ENCODE data around the gene GALK1.
"Not testable (repeated sequence)": the region's sequence is repeated elsewhere in the genome, so short reads cannot be mapped to it uniquely, and the experiment has no call there.

Gene GALK1

DNA sequence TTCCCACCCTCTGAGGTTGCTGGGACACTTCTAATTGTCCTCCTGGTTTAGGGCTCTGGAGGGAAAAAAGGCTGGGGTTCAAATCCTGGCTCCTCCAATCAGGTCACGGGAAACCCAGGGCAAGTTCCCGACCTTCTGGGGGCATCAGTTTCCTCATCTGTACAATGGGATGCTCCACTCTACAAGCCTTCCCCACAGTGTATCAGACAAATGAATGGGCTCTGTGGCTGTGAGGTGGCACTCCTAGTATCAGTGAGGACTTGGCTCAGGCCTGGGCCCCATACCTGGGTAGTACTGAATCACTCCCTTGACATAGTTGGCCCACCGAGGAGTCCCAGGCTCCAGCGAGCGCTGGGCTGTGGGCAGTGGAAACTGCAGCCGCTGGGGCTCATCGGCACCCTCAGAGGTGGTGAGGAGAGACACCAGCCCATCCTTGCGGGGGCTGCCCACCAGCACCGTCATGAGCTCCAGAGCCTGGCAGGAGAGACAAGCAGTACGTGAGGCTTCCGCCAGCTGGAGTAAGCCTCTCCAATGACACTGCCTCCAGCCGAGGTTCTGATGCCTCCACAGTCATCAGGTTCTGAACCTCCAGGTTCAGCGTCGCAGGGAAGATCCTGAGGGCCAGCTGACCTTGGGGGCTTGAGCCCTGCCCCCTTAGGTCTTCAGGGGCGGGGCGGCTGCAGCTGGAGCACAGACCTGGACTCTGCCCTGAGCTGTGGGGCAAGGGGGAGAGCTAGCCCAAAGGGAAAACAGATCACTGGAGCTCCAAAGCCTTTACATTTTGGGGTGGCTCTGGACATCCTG, 1.2 kb downstream of the GALK1 start:
- DNase-seq: no peak

DNA sequence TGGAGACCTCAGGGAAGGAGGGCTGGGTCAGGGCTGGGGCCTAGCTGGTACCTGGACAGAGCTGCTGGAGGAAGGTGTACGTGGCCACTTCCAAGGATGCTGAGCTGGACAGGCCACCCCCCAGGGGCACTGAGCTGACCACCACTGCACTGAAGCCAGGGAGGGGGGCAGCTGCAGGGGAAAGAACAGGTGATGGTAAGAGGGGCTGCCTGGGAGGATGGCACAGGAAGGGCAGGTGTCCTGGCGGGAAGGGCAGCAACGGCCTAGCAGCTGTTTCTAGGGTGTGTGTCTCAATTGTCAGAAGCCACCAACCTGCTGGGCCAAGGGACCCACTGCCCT, 1.8 kb downstream of the GALK1 start:
- no peak for DNase-seq

- DNase-seq: no peak
These were observed 2.3 kb downstream of the GALK1 start for GRCh38 chr17:75762513-75763268.

DNA sequence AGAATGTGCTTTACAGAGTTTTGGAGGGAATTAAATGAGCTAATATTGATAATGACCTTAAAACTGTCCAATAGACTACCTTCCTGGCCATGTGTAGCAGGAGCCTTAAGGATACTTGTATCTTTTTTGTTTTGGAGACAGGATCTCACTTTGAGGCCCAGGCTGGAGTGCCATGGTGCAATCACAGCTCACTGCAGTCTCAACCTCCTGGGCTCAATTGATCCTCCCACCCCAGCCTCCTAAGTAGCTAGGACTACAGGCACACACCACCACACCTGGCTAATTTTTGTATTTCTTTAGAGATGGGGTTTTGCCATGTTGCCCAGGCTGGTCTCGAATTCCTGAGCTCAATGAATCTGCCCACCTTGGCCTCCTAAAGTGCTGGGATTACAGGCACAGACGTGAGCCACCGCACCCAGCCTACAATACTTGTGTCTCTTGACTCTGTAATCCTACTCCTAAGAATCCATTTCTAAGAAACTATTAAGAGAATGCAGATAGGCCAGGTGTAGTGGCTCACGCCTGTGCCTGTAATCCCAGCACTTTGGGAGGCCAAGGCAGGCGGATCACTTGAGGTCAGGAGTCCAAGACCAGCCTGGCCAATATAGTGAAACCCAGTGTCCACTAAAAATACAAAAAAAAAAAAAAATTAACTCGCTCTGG, 4.9 kb downstream of the GALK1 start:
- not testable (repeated sequence) for DNase-seq

DNA sequence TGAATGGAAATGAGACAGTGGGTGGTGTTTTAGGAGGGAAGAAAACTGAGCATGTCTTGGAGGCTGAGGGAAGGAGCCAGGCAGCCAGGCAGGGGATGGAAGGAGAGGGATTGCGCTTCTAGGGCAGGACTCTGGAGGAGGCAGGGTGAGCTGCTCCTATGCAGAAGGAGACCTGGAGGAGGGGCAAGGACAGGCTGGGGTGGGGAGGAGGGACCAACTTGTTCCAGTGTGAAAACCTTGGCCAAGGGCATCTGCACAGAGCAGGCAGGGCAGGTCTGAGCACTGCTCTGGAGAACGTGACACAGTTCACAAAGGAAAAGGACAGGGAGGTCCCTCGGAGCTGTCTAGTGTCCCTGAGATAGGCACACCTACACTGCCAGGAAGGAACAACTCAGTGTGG, 5.5 kb downstream of the GALK1 start:
- no peak for DNase-seq

DNA sequence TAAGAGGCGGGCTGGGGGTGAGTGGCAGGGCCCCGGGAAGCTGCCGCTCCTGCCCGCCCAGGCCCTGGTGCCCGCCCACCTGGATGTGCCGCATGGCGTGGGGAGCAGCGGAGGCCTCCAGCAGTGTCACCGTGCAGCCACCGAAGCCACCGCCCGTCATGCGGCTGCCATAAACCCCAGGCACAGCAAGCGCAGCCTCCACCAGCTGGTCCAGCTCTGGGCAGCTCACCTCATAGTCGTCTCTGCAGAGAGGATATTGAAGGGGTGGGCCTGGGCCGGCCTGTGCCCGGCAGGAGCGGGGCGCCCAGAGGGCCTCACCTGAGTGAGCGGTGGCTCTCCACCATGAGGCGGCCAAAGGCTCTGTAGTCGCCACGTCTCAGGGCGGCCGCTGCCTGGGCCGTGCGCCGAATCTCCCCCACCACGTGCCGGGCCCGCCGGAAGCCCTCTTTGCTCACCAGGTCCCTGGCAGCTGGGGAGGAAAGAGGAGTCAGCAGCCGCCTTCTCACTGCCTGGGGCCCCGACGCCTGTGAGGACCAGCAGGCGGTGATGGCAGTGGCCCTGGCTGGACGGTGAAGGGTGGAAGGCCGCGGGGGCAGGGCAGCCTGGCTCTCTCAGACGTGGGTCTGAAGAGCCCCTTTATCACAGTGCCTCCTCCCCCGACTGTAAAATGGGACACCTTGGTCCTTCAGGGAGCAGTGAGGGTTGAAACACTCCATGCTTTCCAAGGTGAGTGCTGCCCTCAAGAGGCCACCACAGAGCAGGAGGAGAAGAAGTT, 6.7 kb downstream of the GALK1 start:
- DNase-seq: no peak

- no peak for DNase-seq
These were observed 7.8 kb downstream of the GALK1 start for GRCh38 chr17:75757086-75757681.

GRCh38 chr17:75756451-75757085, 8.4 kb downstream of the GALK1 start:
- DNase-seq: no peak

- DNase-seq: no peak
These were observed 9.0 kb downstream of the GALK1 start for GRCh38 chr17:75755990-75756389.

- DNase-seq: no peak
These were observed 9.6 kb downstream of the GALK1 start for GRCh38 chr17:75755205-75755901.

GRCh38 chr17:75754378-75755204, 10.4 kb downstream of the GALK1 start:
- DNase-seq: no peak

GRCh38 chr17:75753514-75754377, 11.2 kb downstream of the GALK1 start:
- peak; percentile 59 for DNase-seq

DNA sequence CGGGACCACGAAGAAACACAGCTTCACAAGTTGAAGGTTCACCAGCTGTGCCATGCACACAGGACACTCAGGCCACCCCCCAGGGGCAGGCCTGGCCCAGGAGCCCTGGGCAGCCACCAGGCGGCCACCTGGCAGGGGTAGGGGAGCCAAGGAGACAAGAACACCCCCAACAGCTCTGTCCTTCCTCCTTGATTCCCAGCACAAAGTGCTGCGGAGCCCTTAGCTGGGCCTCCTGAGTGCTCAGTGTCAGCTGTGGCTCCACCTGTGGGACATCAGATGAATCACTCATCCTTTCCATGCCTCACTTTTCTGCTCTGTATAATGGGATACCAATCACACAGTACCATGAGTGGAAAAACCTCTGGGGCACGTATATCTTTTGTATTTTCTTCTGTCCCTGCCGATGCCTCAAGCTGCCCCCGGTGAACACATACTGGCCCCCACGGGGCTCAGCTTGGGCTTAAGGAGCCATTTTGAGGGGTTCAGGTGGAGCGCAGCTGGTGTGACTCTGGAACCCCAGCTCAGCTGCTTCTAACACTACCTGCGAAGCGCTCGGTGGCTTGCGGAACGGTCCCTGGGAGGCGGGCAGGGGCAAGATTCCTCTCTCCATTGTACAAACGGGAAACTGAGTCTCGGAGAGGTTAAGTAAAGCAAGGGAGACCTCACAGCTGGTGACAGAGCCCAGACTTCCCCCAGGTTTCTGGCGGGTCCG, 12.0 kb downstream of the GALK1 start:
- no peak for DNase-seq

GRCh38 chr17:75752405-75752709, 12.6 kb downstream of the GALK1 start:
- DNase-seq: no peak

GRCh38 chr17:75751676-75752404, 13.2 kb downstream of the GALK1 start:
- no peak for DNase-seq

DNA sequence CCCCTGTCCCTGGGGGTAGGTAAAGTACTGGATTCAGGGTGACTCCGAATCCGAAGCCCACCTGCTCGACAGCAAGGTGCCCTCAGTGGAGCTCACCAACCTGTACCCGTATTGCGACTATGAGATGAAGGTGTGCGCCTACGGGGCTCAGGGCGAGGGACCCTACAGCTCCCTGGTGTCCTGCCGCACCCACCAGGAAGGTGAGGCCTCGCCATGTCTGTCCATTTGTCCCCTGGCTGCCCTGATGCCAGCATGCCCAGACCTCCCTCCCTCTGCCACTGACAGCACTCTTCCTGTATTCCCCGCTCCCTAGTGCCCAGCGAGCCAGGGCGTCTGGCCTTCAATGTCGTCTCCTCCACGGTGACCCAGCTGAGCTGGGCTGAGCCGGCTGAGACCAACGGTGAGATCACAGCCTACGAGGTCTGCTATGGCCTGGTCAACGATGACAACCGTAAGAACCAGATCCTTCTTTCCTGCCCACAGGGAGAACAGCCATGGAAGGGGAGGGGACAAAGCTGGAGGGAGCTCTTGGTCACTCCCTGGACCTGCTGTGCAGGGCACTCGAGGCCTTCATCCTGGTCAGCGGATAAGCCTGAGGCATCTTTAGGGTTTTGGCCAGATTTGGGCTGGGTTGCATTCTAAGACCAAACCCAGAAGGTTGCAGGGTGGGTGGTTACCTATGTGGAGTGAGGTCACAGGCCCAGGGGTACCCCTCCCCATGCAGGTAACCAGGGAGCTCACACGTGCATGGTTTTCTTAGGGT, 14.2 kb downstream of the GALK1 start:
- no peak for DNase-seq

DNA sequence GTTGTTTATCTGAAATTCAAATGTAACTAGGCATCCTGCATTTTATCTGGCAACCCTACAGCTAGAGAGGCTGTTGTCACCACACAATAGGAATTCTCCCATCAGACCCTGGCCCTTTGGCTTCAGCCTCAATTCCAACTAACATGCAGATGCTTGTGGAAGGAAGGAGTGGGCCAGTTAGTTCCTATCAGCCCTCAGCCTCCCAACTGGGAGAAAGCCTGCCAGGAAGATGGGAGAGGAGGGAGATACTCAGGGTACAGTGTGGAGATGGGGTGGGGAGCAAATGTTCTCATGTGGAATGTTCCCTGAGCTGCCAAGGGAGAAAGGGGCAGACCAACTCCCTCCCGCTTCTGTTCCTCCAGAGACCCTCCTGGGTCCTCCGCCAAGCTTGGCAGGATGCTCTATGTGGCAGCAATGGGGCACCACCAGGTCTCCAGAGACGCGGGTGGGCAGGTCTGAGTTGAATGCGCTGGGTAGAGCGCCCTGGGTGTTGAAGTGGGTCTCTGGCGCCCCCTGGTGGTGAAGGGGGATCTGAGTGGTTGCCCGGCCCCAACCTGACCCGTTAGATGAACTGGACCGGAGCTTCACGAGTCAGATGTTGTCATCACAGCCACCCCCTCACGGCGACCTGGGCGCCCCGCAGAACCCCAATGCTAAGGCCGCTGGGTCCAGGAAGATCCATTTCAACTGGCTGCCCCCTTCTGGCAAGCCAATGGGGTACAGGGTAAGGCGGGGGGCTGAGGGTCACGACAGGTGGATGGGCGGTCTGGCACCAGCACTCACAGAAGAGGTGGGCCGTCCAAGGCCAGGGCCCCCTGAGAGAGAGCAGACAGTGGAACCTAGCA, 15.2 kb downstream of the GALK1 start:
- peak; percentile 73 for DNase-seq
